ENCODE data around the gene ANKRD12.

The ANKRD12 gene

GRCh38 chr18:9333441-9334328 is 197.1 kb downstream of the ANKRD12 start:
- no peak overlapping the region for H3K4me3 ChIP-seq (ENCODE audit: insufficient read depth, low read length, poor library complexity, severe bottlenecking)
- no peaks in the 10 kb centered on the region for H3K9me2 ChIP-seq (replicated peaks; ENCODE audit: insufficient read depth, low read length)
- H3K36me3 ChIP-seq (ENCODE audit: low read length), result no peaks in the 10 kb centered on the region
- H4K20me1 ChIP-seq (ENCODE audit: low read depth, low read length), result no peaks in the 10 kb centered on the region
- peak overlapping the region; percentile 74 for H2AFZ ChIP-seq (ENCODE audit: low read depth, low read length, severe bottlenecking)
- peak overlapping the region; percentile 58 for H3K4me2 ChIP-seq (ENCODE audit: low read depth, low read length, poor library complexity, severe bottlenecking)
- no peaks in the 10 kb centered on the region for H3K79me2 ChIP-seq (ENCODE audit: insufficient read depth, low read length)
- TF ChIP-seq EZH2phosphoT487 (conservative IDR thresholded peaks at IDR 0.05; ENCODE audit: low read length) (no peak), CTCF (IDR thresholded peaks at IDR 0.05; ENCODE audit: insufficient read depth, low read length, poor library complexity, severe bottlenecking) (no peak)
- H3K27me3 ChIP-seq (ENCODE audit: low read length), result no peaks in the 10 kb centered on the region
- no peaks in the 10 kb centered on the region for H3F3A ChIP-seq (ENCODE audit: insufficient read depth)
- H3K9me3 ChIP-seq (ENCODE audit: insufficient read depth, low read length), result no peaks in the 10 kb centered on the region
- no peak overlapping the region for H3K9ac ChIP-seq (ENCODE audit: low read length)
- H3K27ac ChIP-seq (ENCODE audit: low read depth, low read length), result no peak overlapping the region

- no peaks in the 10 kb centered on the region for H3K79me2 ChIP-seq (ENCODE audit: insufficient read depth, low read length)
- no peak within 1 kb of the TSS for H3K27ac ChIP-seq (ENCODE audit: low read depth, low read length)
- H2AFZ ChIP-seq (ENCODE audit: low read depth, low read length, severe bottlenecking), result peak within 1 kb of the TSS; percentile 85
- no peaks in the 10 kb centered on the region for H3K9me2 ChIP-seq (replicated peaks; ENCODE audit: insufficient read depth, low read length)
- H3K4me2 ChIP-seq (ENCODE audit: low read depth, low read length, poor library complexity, severe bottlenecking), result peak within 1 kb of the TSS; percentile 79
- H3K27me3 ChIP-seq (ENCODE audit: low read length), result no peaks in the 10 kb centered on the region
- H3K4me3 ChIP-seq (ENCODE audit: insufficient read depth, low read length, poor library complexity, severe bottlenecking), result peak within 1 kb of the TSS; percentile 61
- H3K9ac ChIP-seq (ENCODE audit: low read length), result peak within 1 kb of the TSS; percentile 66
- TF ChIP-seq EZH2phosphoT487 (conservative IDR thresholded peaks at IDR 0.05; ENCODE audit: low read length), result no peak
- no peak for TF ChIP-seq CTCF (IDR thresholded peaks at IDR 0.05; ENCODE audit: insufficient read depth, low read length, poor library complexity, severe bottlenecking)
- H3K9me3 ChIP-seq (ENCODE audit: insufficient read depth, low read length), result no peaks in the 10 kb centered on the region
- no peaks in the 10 kb centered on the region for H4K20me1 ChIP-seq (ENCODE audit: low read depth, low read length)
- H3F3A ChIP-seq (ENCODE audit: insufficient read depth), result no peaks in the 10 kb centered on the region
- no peaks in the 10 kb centered on the region for H3K36me3 ChIP-seq (ENCODE audit: low read length)
These were observed 197.9 kb downstream of the ANKRD12 start, which contains the start of gene TWSG1 for GRCh38 chr18:9334329-9334972. TSS of gene TWSG1 (plus strand) at chr18:9334773. CDS start at chr18:9337230, 2,457 bp downstream.

GRCh38 chr18:9334973-9335696 is 198.6 kb downstream of the ANKRD12 start:
- Histone ChIP-seq H3K27me3 (ENCODE audit: low read length) (no peaks in the 10 kb centered on the region), H3K9ac (ENCODE audit: low read length) (peak overlapping the region; percentile 66), H2AFZ (ENCODE audit: low read depth, low read length, severe bottlenecking) (peak overlapping the region; percentile 85), H3K9me2 (replicated peaks; ENCODE audit: insufficient read depth, low read length) (no peaks in the 10 kb centered on the region), H3K4me2 (ENCODE audit: low read depth, low read length, poor library complexity, severe bottlenecking) (peak overlapping the region; percentile 79), H3K27ac (ENCODE audit: low read depth, low read length) (no peak overlapping the region), H3K36me3 (ENCODE audit: low read length) (no peaks in the 10 kb centered on the region), H3K79me2 (ENCODE audit: insufficient read depth, low read length) (no peaks in the 10 kb centered on the region), H3K4me3 (ENCODE audit: insufficient read depth, low read length, poor library complexity, severe bottlenecking) (peak overlapping the region; percentile 61), H3K9me3 (ENCODE audit: insufficient read depth, low read length) (no peaks in the 10 kb centered on the region), H4K20me1 (ENCODE audit: low read depth, low read length) (no peaks in the 10 kb centered on the region), H3F3A (ENCODE audit: insufficient read depth) (no peaks in the 10 kb centered on the region)
- TF ChIP-seq CTCF (IDR thresholded peaks at IDR 0.05; ENCODE audit: insufficient read depth, low read length, poor library complexity, severe bottlenecking) (no peak), EZH2phosphoT487 (conservative IDR thresholded peaks at IDR 0.05; ENCODE audit: low read length) (no peak)
